NT2/D1 (cell line): ENCODE measurements around the gene PAH.

Experiments used
- SUZ12 ChIP-seq: IDR thresholded peaks from 2 replicates; pipeline ENCODE4 v1.6.1; 2011; ENCODE audit not compliant: insufficient read length, insufficient read depth; ENCODE audit errors: extremely low read depth
- ZNF274 ChIP-seq: IDR thresholded peaks from 2 replicates; pipeline ENCODE4 v1.6.1; 2011; ENCODE audit warnings: mild to moderate bottlenecking, low read depth, low read length

DNA sequence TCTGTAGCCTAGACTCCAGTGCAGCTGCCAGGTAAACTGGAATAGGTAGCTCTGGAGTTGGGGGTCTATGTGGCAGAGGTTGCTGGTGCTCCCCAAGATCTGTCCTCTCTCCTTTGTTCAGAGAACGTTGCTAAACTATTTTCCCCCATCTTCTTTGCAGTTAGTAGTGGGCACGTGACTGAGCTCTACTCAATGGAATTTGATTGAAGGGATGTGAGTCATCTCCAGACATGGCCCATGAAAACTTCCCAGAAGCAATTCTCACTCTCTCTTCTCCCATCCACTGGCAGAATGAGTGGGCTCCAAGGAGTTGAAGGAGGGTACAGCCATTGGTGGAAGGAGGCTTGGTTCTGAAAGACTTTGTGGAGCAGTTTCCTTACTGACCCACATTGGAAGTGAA is 44.0 kb downstream of the PAH start:
- TF ChIP-seq ZNF274 = no peak
- no peak for TF ChIP-seq SUZ12
